GM18505 (cell line): ENCODE measurements around the gene SMIM5.

Experiments
- ATAC-seq: cut with Tn5 transposase; IDR thresholded peaks from one replicate; pipeline ENCODE4 v1.9.1; 2021; ENCODE audit not compliant: unreplicated experiment
- POLR2A ChIP-seq: IDR thresholded peaks from 4 replicates; pipeline ENCODE4 v1.6.1; 2011; ENCODE audit warnings: borderline replicate concordance; ENCODE audit not compliant: insufficient read depth, insufficient read length; ENCODE audit errors: extremely low read depth

Gene SMIM5

DNA sequence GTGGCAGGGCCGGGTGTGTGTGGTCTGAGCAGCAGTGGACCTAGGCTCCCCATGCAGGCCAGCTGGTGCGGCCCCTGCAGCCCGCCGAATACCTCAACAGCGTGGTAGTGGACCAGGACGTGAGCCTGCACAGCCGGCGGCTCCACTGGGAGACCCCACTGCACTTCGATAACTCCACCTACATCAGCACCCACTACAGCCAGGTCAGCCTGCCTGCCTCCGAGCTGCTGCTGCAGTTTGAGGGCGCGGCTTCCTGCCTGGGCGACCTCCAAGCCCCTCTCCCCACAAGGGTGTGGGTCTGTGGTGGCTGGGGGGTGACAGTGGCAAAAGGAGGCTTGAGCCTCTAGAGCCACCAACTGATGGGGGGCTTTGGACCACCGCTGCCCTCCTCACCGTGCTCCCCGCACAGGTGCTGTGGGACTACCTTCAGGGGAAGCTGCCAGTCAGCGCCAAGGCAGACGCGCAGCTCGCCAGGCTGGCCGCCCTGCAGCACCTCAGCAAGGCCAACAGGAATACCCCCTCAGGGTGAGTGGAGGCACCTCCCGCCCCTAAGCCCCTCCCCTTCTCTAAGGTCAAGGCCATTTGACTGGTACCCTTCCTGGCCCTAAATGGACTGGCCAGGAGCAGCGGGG, 8.4 kb upstream of the SMIM5 start:
- TF ChIP-seq POLR2A, result no peak
- ATAC-seq, result no peak

GRCh38 chr17:75625813-75626486, 7.3 kb upstream of the SMIM5 start:
- TF ChIP-seq POLR2A, result no peak
- no peak for ATAC-seq

GRCh38 chr17:75626496-75627038, 6.7 kb upstream of the SMIM5 start:
- TF ChIP-seq POLR2A, result no peak
- no peak for ATAC-seq

GRCh38 chr17:75627094-75627493, 6.1 kb upstream of the SMIM5 start:
- TF ChIP-seq POLR2A, result no peak
- ATAC-seq, result no peak

- no peak for ATAC-seq
- no peak for TF ChIP-seq POLR2A
These were observed 4.8 kb upstream of the SMIM5 start for GRCh38 chr17:75628425-75628824.

- no peak for TF ChIP-seq POLR2A
- no peak for ATAC-seq
These were observed 4.1 kb upstream of the SMIM5 start for GRCh38 chr17:75629157-75629556.

- TF ChIP-seq POLR2A, result no peak
- no peak for ATAC-seq
These were observed 2.9 kb upstream of the SMIM5 start for GRCh38 chr17:75630071-75630917.

- ATAC-seq, result no peak
- TF ChIP-seq POLR2A, result no peak
These were observed 1.9 kb upstream of the SMIM5 start for GRCh38 chr17:75631353-75631752.

GRCh38 chr17:75632428-75632827, 806 bp upstream of the SMIM5 start:
- TF ChIP-seq POLR2A, result no peak
- ATAC-seq, result no peak

DNA sequence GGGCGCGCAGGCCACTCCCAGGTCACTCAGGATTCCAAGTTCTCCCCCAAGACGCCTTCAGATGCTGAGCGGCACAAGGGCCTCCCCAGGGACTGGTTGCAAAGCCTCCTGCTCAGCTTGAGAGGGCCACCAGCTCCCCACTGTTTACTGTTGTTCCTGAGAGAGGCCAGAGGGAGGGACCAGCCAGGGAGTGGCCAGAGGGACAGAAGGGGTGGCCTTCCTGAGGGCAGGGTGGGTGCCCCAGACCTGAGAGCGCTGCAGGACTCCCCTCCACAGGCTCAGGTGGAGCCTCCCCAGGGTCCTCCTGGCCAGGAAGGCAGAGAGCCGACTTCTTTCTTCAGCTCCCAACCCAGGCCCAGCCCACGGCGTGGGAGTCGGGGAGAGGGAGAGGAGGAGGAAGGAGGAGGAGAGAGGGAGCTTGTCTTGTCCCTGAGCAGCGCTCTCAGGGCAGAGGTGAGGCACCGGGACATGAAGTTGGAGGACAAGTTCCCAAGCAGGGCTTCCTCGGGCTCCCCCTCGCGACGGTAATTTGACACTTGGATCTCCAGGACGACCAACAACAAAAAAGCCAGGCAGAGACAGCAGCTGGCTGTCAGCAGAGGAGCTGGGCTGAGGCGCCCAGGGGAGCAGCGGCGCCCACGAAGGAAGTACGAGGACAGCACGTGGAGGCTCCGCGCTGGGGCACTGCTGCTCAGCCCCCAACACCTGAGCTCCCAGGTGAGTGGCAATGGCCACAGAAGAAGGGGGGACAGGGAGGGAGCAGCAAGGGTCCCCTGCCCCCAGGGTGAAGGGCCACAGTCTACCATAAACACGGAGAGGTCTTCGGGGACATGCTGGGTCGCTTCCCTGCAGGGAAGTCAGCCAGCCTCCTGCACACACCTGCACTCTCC, 497 bp downstream of the SMIM5 start:
- TF ChIP-seq POLR2A, result no peak
- ATAC-seq, result no peak

DNA sequence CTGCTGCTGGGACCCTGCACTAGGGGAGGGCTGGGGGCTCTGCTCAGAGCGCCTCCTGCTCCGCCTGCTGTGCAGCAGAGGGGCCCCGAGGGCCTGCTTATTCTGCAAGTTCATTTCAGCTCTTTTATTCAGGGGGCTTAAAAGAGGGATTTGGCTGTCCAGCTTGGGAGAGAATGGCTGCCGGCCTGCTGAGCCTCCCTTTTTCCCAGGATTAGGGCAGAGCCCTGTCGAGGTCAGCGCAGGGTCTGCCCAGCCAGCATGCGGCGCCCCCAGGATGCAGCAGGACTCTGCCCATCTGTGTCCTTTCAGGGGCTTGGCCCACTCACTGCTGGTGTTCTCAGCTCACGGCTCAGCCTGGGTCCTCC, 1.1 kb downstream of the SMIM5 start:
- TF ChIP-seq POLR2A, result no peak
- ATAC-seq, result no peak

- ATAC-seq, result no peak
- no peak for TF ChIP-seq POLR2A
These were observed 1.7 kb downstream of the SMIM5 start for GRCh38 chr17:75634754-75635609.
